HG03139 (cell line): Measurements from ENCODE around the gene TBC1D25.

Experiments used
- ATAC-seq: cut with Tn5 transposase; IDR thresholded peaks from one replicate; pipeline ENCODE4 v1.9.1; 2021; ENCODE audit not compliant: unreplicated experiment

TBC1D25 gene

GRCh38 chrX:48558271-48558670 lies 18.8 kb downstream of the TBC1D25 start:
- ATAC-seq, result no peak

DNA sequence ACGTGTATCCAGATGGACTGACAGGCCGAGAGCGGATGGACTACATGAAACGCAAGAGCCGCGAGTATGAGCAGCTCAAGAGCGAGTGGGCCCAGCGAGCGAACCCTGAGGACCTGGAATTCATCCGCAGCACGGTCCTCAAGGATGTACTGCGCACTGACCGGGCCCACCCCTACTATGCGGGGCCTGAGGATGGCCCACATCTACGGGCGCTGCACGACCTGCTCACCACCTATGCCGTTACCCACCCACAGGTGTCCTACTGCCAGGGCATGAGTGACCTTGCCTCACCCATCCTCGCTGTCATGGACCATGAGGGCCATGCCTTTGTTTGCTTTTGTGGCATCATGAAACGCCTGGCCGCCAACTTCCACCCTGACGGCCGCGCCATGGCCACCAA lies 20.1 kb downstream of the TBC1D25 start:
- no peak for ATAC-seq

- no peak for ATAC-seq
Measured at GRCh38 chrX:48560056-48560455, 20.5 kb downstream of the TBC1D25 start.

GRCh38 chrX:48560681-48561080 lies 21.2 kb downstream of the TBC1D25 start:
- no peak for ATAC-seq

DNA sequence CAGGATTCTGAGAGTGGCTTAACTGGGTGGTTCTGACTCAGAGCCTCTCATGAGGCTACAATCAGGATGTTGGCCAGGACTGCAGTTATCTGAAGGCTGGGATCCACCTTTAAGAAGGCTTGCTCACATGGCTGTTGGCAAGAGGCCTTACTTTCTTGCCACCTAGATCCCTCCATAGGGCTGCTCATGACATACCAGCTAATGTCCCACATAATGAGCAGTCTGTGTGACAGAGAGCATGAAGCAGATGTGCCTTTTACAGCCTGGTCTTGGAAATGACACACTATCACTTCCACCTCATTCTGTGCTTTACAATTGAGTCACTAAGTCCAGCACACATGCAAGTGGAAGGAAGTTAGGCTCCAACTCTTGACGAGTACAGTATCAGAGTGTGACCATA lies 30.4 kb downstream of the TBC1D25 start:
- ATAC-seq, result no peak

GRCh38 chrX:48573690-48574269 lies 34.3 kb downstream of the TBC1D25 start:
- ATAC-seq, result no peak

- peak; percentile 84 for ATAC-seq
Measured at GRCh38 chrX:48574270-48575266, 35.1 kb downstream of the TBC1D25 start, which contains the start of gene RBM3. Gene RBM3 (plus strand): TSS chrX:48574484. CDS start chrX:48575181, 697 bp downstream.

- no peak for ATAC-seq
Measured at GRCh38 chrX:48575642-48576041, 36.1 kb downstream of the TBC1D25 start.

DNA sequence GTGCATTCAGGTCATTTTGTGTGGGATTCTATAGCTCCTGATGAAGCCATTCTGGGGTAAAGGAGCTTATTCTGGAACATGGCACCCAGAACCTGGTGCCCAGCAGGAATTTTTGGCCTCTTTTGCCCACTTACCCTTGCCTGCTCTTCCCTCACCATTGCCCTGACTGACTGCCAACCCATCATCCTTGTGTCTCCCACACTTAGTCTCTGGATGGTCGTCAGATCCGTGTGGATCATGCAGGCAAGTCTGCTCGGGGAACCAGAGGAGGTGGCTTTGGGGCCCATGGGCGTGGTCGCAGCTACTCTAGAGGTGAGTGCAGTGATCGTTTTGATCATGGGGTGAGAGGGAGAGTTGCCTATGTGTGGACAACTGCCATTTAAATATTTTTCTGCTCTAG lies 36.6 kb downstream of the TBC1D25 start:
- ATAC-seq, result no peak

- no peak for ATAC-seq
Measured at GRCh38 chrX:48578661-48579128, 39.2 kb downstream of the TBC1D25 start.

- no peak for ATAC-seq
Measured at GRCh38 chrX:48579259-48579658, 39.7 kb downstream of the TBC1D25 start.

DNA sequence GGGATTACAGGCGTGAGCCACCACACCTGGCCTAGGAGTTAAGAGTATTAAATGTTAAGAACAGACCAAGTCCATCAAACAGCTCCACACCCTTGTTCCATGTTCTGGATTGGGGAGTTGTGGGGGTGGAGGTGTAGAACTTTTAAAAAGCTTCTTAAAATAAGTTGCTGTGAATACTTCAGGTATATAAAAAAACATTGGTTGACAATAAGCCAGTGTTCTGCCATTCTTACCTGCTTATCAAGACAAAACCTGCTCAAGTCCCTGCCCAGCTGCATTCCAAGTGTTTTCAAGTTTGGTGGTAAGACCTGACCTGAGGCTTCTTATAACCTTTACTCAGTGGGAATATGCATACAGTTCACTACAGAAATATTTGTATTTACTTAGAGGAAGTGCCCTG lies 41.1 kb downstream of the TBC1D25 start:
- no peak for ATAC-seq

DNA sequence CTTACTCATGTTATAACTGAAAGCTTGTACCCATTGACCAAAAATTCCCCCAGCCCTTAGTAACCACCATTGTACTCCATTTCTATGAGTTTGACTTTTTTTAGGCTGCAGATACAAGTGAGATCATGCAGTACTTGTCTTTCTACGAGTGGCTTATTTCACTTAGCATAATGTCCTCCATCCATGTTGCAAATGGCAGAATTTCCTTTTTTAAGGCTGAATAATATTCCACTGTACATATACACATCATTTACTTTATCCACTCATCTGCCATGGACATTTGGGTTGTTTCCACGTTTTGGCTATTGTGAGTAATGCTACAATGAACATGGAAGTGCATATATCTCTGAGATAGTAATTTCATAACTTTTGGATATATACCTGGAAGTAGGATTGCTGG lies 45.2 kb downstream of the TBC1D25 start:
- no peak for ATAC-seq

DNA sequence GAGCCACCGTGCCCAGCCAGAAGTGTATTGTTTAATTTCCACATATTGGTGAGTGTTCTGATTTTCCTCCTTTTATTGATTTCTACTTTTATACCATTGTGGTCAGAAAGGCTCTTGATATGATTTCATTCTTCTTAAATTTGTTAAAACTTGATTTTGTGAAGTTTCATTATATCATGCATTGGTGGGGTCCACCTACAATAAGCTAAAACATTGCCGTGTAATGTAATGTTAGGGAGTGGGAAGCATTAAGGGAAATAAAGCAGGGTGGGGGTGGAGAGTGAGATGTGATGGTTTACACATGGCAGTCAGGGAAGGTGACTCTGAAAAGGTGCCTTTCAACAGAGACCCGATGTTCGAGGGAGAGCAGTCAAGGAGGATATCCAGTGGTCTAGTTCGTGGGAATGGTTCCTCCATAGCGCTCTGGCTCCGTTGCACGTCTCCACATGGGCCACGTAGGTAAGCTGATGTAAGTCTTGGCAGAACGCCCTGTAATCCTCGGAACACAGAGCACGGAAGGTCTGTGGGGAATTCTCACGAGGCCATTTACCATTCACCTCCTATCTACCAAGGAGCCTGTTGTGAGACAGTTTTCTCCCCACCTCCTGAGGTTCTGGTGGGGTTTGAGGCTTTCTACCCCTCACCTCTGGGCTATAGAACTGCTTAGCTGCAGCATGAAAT lies 50.1 kb downstream of the TBC1D25 start:
- ATAC-seq, result no peak

DNA sequence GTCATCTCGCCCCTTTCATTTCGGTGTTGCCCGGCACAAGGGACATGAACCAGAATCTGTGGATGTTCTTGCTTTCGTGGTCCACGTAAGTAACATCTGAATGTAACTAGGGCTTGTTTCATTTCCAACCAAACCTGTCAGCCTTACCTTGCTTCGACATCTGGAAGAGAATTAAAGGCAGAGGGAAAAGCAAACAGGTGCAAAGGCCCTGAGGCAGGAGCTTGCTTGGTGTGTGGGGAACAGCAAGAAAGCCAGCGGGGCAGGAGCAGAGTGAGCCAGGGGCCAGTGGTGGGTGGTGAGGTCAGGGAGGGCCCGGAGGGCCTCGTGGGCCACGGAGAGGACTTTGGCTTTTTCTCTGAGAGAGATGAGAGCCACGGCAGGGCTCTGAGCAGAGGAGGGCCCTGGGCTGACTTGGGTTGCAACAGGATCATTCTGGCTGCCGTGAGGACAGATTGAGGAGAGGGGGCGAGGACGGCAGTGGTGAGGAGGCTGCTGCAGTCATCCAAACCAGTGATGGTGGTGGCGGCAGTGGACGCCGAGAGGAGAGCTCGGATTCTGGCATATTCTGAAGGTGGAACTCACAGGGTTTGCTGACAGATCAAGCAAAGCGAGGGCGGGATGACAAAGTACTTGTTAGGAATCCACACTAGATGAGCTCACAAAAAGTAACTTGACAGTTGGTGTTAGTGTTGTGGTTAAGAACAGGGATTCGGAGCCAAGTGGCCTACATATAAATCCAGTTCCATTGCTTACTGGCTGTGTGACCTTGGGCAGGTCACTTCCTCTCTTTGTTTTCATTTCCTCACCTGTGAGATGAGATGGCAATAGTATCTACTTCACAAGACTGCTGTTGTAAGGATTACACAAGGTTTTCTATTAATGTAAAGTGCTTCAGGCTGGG lies 50.9 kb downstream of the TBC1D25 start:
- no peak for ATAC-seq

GRCh38 chrX:48591255-48591791 lies 51.8 kb downstream of the TBC1D25 start:
- ATAC-seq, result no peak

GRCh38 chrX:48592971-48593370 lies 53.5 kb downstream of the TBC1D25 start:
- ATAC-seq, result no peak

GRCh38 chrX:48595929-48596328 lies 56.4 kb downstream of the TBC1D25 start:
- no peak for ATAC-seq

DNA sequence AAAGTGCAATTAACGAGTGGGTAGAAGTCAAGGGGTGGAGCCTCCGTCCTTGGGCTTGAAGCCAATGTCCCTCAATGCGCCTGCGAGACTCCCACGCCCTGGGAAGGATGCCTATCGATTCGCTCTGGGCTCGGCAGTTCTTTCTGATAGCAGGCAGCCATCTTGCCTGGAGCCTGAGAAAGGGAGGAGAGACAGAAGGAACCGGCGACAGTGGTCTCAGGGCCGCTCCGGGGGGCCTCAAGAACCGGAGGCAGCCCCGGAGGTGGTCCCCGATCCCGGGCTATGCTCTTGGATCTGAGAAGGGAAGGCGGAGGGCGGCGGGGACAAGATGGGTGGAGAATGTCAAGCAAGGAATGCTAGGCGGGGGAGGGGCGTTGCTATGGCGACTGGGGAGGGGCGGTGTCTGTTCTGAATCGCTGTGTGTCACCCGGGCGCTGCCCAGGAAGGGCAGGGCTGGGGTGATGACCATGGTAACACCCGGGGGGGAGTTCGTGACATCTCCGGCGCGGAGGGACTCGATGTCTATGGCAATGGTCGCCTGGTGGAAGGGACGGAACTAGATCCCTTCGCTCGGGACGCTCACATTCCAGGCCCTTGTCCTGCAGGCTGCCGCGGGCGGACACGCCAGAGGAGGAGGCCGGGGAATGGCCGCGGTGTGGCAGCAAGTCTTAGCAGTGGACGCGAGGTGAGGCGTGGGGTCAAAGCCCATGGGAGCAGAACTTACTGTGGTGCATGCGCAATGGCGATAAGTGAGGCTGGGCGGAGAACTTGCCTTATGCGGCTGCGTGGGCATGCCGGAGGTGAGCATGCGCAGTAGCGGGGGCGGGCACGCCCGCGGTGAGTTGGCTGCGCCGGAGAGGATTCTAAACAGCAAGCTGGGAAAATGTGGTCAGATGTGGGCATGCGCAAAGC lies 58.1 kb downstream of the TBC1D25 start, which contains the start of gene WDR13:
Gene WDR13, plus strand, starts transcription at position 140 of the 912 bp plus-strand sequence. Its CDS starts 505 bp downstream, at position 645.
- peak; percentile 64 for ATAC-seq
